Measurements from ENCODE around the gene TFAP2C.

- TF ChIP-seq CTCF (IDR thresholded peaks at IDR 0.05 in 2 of 3, conservative IDR thresholded peaks at IDR 0.05 in 1 of 3; ENCODE audit: control insufficient read depth in 2 of 3, extremely low read depth in 1 of 3, insufficient read depth in 1 of 3, low read depth in 3 of 3, low read length in 3 of 3): no peak
- no peak for TF ChIP-seq EZH2 (IDR thresholded peaks at IDR 0.05; ENCODE audit: borderline replicate concordance, control insufficient read depth, low read depth, low read length)
- TF ChIP-seq CREB1 (IDR thresholded peaks at IDR 0.05; ENCODE audit: low read depth): no peak
Observed at GRCh38 chr20:56592211-56592610, 36.9 kb upstream of the TFAP2C start.

All from GM12878 (cell line).